ENCODE data around the gene IFTAP.
"Not testable (repeated sequence)": the region's sequence is repeated elsewhere in the genome, so short reads cannot be mapped to it uniquely, and the experiment has no call there.

IFTAP gene

GRCh38 chr11:36594316-36594989 lies at the start of gene IFTAP:
TSS of gene IFTAP (plus strand) at chr11:36594502. CDS start at chr11:36610104, 15,602 bp downstream.
- no peak for FAIRE-seq

GRCh38 chr11:36550385-36551115 lies 43.8 kb upstream of the IFTAP start:
- FAIRE-seq = no peak

- FAIRE-seq = not testable (repeated sequence)
These were observed 36.9 kb upstream of the IFTAP start for GRCh38 chr11:36557390-36557789.

- no peak for FAIRE-seq
These were observed 36.3 kb upstream of the IFTAP start for GRCh38 chr11:36557991-36558390.

GRCh38 chr11:36558571-36559413 lies 35.5 kb upstream of the IFTAP start:
- FAIRE-seq = no peak

- FAIRE-seq = no peak
These were observed 29.8 kb upstream of the IFTAP start for GRCh38 chr11:36564376-36565030.

- no peak for FAIRE-seq
These were observed 29.2 kb upstream of the IFTAP start for GRCh38 chr11:36565031-36565610.

GRCh38 chr11:36566407-36567053 lies 27.8 kb upstream of the IFTAP start:
- FAIRE-seq = no peak

GRCh38 chr11:36567694-36568093 lies 26.6 kb upstream of the IFTAP start, which contains the start of gene RAG1:
TSS of gene RAG1 (plus strand) at chr11:36568007. CDS start at chr11:36573305, 5,298 bp downstream.
- FAIRE-seq = no peak

- no peak for FAIRE-seq
These were observed 25.2 kb upstream of the IFTAP start for GRCh38 chr11:36569095-36569494.

GRCh38 chr11:36574486-36574885 lies 19.8 kb upstream of the IFTAP start:
- FAIRE-seq = no peak

GRCh38 chr11:36577373-36577772 lies 16.9 kb upstream of the IFTAP start:
- FAIRE-seq = no peak

GRCh38 chr11:36577859-36578258 lies 16.4 kb upstream of the IFTAP start:
- FAIRE-seq = no peak

- no peak for FAIRE-seq
These were observed 15.8 kb upstream of the IFTAP start for GRCh38 chr11:36578458-36578857.

GRCh38 chr11:36581536-36581935 lies 12.8 kb upstream of the IFTAP start:
- no peak for FAIRE-seq

GRCh38 chr11:36583667-36584066 lies 10.6 kb upstream of the IFTAP start:
- no peak for FAIRE-seq

- FAIRE-seq = no peak
These were observed 7.8 kb upstream of the IFTAP start for GRCh38 chr11:36586543-36586942.

- no peak for FAIRE-seq
These were observed 6.2 kb upstream of the IFTAP start for GRCh38 chr11:36588099-36588498.

GRCh38 chr11:36590513-36590912 lies 3.8 kb upstream of the IFTAP start:
- no peak for FAIRE-seq

GRCh38 chr11:36591433-36591832 lies 2.9 kb upstream of the IFTAP start:
- no peak for FAIRE-seq

- FAIRE-seq = no peak
These were observed 2.6 kb downstream of the IFTAP start for GRCh38 chr11:36596880-36597279.

- FAIRE-seq = no peak
These were observed 3.7 kb downstream of the IFTAP start, which contains the start of gene RAG2 for GRCh38 chr11:36598051-36598450. TSS of gene RAG2 (minus strand) at chr11:36598236. CDS start at chr11:36594168, 4,068 bp downstream.
